GM19043 (cell line): ENCODE data around the gene PLXDC2.

Experiments used
- ATAC-seq: cut with Tn5 transposase; IDR thresholded peaks from one replicate; pipeline ENCODE4 v1.9.1; 2021; ENCODE audit warnings: low read depth; ENCODE audit not compliant: unreplicated experiment

Gene PLXDC2

GRCh38 chr10:19815036-19815730 lies 1.0 kb upstream of the PLXDC2 start:
- ATAC-seq: no peak

DNA sequence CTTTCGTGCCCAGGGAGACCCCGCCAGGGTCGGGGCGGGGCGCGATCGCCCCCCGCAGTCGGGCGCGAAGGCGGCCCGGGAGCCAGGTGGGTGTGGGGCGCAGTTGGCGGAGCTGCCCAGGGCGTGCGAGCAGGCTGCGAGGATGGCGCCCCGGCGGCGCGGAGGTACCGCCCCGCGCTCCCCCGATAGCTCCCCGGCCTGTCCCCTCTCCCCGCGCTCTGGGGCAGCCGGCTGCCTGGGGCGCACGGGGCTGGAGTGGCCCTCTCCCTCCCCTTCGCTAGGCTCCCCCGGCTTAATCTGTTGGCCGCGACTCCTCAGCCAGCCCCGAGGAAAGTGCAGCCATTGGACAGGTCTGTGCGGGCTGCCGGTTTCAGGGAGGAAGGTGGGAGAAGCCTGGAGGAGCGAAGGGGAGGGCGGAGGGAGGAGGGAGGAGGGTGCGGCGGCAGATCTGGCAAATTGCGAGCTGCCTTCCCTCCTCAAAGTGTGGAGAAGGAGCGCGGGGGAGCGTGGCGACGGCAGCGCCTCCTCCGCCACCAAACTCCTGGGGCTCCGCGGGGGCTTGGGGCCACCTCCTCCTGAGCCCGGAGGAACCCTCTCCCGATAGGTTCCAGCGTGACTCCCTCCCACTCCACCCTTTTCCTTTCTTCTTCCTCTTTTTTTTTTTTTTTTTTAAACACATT lies 361 bp upstream of the PLXDC2 start:
- no peak for ATAC-seq

DNA sequence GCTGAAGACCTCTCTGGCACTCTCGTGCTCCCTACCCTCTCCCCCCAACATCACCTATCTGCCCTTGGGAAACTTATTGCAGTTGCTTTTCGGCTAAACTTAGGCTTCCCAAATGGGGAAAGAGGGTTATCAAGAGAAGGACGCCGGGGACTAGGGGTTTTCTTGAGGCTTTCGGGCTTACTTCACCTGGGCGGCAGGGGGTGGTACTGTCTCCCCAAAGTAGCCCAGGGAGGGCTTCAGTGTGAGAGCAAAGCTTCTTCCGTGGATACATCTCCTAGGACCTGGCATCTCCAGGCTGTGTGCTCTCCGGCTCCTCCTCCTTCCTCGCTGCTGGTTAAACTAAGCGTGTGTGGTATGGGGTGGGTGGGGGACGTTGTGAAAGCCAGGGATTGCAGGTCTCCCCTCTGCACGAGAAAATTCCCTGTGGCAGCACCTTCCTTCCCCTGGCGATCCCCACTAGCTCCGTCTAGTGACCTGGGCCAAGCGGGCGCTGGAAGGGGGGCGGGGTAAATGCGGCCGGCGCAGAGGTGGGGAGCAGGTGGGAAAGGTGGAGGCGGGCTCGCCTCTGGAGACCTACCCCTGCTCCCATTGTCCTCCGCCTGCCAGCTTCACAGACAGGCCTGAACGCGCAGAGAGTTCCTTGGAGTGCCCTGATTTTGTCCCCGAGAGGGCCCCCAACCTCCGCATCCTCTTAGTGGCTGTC lies 1.1 kb downstream of the PLXDC2 start:
- ATAC-seq: no peak

GRCh38 chr10:19818876-19819275 lies 2.6 kb downstream of the PLXDC2 start:
- ATAC-seq: no peak

DNA sequence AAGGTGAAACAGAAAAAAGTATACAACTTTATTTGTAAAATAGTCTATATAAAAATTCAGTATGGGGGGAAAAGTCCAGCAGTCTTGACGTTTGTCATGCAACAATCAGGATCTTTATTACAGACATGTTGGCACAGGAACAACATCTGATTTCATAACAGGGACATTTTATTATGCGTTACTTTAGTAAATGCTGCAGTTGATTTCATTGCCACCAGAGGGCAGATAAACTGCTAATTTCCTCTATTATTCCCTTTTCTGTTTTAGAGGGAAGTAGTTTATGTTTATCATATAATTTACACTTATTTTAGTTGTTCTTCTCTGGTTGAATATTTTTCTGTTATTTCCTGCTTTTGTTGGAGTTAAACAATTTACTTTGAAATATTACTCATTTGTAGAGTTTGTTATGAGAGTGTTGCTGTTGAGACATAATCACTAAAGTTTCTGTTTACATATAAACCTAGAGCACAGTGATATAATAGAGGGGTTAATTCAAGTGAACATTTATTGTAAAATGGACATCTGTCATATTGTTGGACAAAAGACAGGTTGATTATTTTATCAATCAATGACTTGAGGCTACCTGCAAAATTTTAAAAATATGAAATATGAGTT lies 3.3 kb downstream of the PLXDC2 start:
- no peak for ATAC-seq

GRCh38 chr10:19824381-19825342 lies 8.4 kb downstream of the PLXDC2 start:
- ATAC-seq: no peak

GRCh38 chr10:19825700-19826099 lies 9.5 kb downstream of the PLXDC2 start:
- no peak for ATAC-seq

DNA sequence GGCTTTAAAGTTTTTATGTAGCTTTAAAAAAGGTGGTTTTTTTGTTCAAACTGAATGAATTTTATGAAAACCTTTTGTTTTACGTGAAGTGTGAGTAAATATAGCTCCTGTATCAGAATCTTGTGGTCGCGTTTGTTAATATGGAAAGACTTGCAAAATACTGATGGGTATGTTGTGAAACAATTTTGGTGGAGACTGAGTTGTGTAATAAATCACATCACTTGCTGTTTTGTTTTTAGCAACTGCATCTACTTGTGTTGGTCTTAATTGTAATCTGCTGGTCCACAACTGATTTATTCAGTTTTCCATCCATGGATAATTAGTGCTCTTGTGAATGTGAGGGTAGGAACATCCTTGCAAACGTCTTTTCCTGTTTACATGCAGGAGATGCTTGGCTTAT lies 10.5 kb downstream of the PLXDC2 start:
- no peak for ATAC-seq

- ATAC-seq: no peak
Measured at GRCh38 chr10:19828278-19829049, 12.2 kb downstream of the PLXDC2 start.

- no peak for ATAC-seq
Measured at GRCh38 chr10:19832699-19833098, 16.5 kb downstream of the PLXDC2 start.

GRCh38 chr10:19833170-19833824 lies 17.1 kb downstream of the PLXDC2 start:
- no peak for ATAC-seq

DNA sequence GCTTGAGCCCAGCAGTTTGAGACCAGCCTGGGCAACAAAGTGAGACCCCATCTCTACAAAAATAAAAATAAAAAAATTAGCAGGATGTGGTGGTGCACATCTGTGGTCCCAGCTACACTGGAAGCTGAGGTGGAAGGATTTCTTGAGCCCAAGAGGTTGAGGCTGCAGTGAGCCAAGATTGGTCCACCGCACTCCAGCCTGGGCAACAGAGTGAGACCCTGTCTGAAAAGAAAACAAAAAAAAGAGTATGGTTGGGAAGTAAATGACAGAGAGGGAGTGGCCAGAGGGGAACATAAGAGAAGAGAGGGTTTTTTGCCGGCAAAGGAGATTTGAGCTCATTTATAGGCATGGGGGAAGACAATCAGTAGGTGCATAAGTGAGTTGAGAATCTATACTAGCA lies 19.7 kb downstream of the PLXDC2 start:
- no peak for ATAC-seq

DNA sequence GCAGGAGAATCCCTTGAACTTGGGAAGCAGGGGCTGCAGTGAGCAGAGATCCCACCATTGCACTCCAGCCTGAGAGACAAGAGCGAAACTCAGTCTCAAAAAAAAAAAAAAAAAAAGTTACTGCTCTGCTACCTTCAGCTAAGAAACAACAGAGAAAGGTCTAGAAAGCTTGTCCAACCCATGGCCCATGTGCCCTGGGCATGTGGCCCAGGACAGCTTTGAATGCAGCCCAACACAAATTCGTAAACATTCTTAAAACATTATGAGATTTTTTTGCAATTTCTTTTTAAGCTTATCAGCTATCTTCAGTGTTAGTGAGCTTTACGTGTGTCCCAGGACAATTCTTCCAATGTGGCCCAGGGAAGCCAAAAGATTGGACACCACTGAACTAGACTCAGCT lies 22.9 kb downstream of the PLXDC2 start:
- ATAC-seq: no peak

GRCh38 chr10:19839552-19839951 lies 23.3 kb downstream of the PLXDC2 start:
- ATAC-seq: no peak

GRCh38 chr10:19840776-19841175 lies 24.5 kb downstream of the PLXDC2 start:
- no peak for ATAC-seq

GRCh38 chr10:19843487-19843886 lies 27.3 kb downstream of the PLXDC2 start:
- ATAC-seq: no peak

GRCh38 chr10:19845503-19846368 lies 29.5 kb downstream of the PLXDC2 start:
- no peak for ATAC-seq

DNA sequence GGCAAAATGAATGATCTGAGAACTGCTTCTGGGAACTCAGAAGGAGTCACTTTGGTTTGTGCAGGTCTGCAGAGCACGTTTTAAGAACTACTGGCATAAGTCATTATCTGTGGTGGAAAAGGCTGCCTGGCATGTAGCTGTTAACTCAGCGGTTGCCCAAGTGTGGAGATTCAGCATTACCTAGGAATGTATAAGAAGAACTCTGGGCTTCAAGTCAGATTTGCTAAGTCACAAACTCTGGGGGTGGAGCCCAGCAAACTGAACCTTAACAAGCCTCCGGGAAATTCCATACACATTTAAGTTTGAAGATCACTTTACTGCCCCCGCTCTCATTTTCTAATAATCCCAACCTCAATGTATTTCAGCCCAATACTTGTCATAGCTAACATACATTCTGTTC lies 31.1 kb downstream of the PLXDC2 start:
- ATAC-seq: no peak
